Astrocyte of the cerebellum (primary cell): ENCODE results near the gene KCMF1.

Experiments
- DNase-seq: peaks from one replicate; pipeline ENCODE4 v3.0.0-alpha.2; 2011; ENCODE audit warnings: low read depth
- H3K4me3 ChIP-seq: 2 replicates; pipeline ENCODE4 v1.5.1; 2011; ENCODE audit warnings: mild to moderate bottlenecking, low read depth, low read length, moderate library complexity
- in situ Hi-C: cut with HindIII; loops from 2 replicates; pipeline ENCODE4 v1.10.0; 2017; ENCODE audit warnings: low sequenced_read_pairs
- TF ChIP-seq, protein P1 (sequence below): IDR thresholded peaks from 2 replicates; pipeline ENCODE4 v1.5.1; 2012; ENCODE audit warnings: low read length, low read depth, moderate library complexity, mild to moderate bottlenecking; ENCODE audit errors: missing control alignments

Gene KCMF1

DNA sequence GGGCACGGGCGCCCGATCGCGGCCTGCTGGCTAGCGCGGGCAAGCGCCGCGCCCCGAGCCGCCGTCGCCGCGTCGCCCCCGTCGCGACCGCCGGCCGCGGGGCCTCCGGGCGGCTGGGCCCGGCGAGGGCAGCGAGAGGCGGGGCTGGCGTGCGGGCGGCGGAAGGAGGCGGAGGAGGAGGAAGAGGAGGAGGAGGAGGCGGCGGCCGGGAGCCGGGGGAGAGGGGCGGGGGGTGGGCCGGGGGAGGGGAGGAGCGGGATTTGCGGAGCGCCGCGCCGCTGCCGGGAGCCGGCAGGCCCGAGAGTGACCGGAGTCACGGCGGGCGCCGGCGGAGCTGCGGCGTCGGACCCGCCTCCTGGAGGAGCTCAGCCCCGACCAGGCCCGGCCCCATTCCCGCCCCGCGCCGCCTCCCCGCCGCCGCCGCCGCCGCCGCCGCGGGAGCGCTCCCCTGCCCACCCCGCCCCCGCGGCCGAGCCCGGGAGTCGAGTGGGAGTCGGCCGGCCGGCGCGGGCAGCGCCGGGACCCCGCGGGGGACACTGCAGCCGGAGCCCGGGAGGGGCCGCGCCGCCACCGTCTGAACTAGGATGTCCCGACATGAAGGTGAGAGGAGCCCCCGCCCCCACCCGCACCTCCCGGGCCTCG lies at the start of gene KCMF1:
Gene KCMF1 (plus strand): TSS at position 294 of the 642 bp plus-strand sequence. CDS start 291 bp downstream, at position 585.
- no peak for DNase-seq
- TF ChIP-seq, protein P1, sequence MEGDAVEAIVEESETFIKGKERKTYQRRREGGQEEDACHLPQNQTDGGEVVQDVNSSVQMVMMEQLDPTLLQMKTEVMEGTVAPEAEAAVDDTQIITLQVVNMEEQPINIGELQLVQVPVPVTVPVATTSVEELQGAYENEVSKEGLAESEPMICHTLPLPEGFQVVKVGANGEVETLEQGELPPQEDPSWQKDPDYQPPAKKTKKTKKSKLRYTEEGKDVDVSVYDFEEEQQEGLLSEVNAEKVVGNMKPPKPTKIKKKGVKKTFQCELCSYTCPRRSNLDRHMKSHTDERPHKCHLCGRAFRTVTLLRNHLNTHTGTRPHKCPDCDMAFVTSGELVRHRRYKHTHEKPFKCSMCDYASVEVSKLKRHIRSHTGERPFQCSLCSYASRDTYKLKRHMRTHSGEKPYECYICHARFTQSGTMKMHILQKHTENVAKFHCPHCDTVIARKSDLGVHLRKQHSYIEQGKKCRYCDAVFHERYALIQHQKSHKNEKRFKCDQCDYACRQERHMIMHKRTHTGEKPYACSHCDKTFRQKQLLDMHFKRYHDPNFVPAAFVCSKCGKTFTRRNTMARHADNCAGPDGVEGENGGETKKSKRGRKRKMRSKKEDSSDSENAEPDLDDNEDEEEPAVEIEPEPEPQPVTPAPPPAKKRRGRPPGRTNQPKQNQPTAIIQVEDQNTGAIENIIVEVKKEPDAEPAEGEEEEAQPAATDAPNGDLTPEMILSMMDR: no peak
- in situ Hi-C loops: no loop called here
- H3K4me3 ChIP-seq: peak within 1 kb of the TSS; percentile 77

DNA sequence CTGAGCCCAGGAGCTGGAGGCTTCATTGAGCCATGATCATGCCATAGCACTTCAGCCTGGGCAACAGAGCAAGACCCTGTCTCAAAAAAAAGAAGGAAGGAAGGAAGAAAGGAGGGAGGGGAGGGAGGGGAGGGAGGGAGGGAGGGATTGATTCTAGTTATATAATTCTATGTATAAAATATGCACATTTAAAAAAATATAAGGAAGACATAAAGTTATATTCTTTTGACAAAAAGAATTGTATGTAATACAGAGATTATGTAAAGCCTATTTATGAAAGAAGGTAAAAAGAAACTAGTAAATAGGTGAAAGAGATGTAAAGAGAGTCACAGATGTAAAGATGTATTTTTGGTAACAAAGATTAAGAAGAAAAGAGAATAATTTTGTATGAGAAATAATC lies 48.0 kb upstream of the KCMF1 start:
- DNase-seq: no peak
- in situ Hi-C loops: no loop called here
- TF ChIP-seq, protein P1: no peak
- no peak overlapping the region for H3K4me3 ChIP-seq

DNA sequence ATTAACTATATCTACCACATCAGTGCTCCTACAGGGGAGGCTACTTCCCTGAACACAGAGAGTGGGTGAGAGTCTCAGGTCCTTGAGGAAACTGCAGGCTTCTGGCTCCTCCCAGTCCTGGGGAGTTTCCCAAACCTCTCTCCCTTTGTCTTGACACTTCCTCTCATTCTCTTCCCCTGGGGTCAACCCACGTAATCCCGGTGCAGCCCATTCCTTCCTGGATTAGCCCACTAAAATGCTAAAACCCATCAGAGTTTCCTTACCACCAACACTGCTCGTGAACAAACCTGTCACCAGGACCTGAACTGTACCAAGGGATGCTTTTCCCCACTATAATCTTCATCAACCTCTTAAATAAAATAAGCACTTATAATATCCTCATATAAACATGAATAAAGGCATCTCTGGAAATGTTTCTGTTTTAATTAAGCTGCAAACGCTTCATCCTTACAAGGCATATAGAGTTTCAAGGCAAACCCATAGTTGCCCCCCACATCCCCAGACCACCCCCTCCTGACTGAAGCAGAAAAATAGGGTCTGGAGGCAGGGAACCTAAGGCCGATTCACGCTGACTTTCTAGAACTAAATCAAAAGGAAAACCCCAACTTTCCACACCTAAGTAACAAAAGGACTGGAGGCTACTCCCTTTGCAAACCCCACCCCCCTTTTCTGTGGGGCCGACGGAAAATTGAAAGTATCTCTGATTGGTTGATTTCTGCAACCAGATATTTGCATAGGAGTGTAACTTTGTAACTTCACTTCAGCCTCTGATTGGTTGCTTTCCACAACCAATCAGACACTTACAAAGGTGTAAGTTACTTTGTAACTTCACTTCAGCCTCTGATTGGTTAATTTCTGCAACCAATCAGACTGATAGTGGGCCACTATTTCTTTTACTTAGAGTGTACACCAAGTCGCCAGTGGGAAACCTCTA lies 46.5 kb upstream of the KCMF1 start:
- in situ Hi-C loops: no loop called here
- H3K4me3 ChIP-seq: no peak overlapping the region
- TF ChIP-seq, protein P1: no peak
- no peak for DNase-seq

DNA sequence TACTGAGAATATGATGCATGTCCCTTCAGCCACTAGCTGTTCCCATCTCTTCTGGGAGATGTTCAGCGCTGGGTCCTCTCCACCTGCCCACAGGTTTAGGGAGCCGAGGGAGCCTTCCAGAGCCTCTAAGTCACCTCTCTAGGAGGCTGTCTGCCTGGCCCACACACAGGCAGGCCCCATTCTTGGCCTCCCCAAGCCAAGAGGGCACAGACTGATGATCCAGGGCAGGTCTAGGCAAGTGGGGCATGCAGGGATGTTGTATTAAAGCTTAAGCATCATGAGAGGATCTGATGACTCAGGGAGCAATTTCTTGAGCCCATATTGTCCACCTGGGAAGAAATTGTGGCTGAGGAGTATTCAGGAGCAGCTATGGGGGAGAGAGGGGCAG lies 45.6 kb upstream of the KCMF1 start:
- no peak overlapping the region for H3K4me3 ChIP-seq
- in situ Hi-C loops: no loop called here
- DNase-seq: no peak
- TF ChIP-seq, protein P1: no peak

DNA sequence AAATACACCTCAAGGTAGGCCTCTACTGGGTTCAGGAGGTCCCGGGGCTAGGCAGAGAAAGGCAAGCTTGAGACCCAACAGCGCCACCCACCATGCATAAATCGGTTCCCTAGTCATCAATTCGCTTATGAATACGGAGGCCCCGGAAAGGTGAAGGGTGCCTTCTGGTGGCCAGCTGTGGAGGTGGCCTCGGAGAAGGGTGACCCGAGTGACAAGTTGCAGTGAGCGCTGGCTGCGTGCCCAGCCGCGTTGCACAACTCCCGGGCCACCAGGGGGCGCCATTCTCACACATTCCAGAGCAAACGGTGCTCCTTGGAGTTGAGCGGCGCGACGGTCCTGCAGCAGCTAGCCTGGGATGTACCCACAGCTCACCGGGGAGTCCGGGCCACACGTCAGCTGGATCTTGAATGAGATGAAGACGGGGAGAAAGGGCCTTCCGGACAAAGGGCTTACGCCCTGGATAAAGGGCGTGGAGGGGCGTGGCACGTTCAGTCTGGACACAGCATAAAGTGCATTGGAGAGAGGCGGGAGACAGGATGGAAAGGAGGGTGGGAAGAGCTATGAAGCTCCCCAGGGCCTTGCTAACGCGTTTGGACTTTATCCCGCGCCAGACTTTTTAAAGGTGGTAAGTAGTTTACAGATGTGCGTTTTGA lies 45.1 kb upstream of the KCMF1 start:
- DNase-seq: peak; percentile 67
- TF ChIP-seq, protein P1: peak; percentile 83
- in situ Hi-C loops: no loop called here
- peak overlapping the region; percentile 41 for H3K4me3 ChIP-seq

DNA sequence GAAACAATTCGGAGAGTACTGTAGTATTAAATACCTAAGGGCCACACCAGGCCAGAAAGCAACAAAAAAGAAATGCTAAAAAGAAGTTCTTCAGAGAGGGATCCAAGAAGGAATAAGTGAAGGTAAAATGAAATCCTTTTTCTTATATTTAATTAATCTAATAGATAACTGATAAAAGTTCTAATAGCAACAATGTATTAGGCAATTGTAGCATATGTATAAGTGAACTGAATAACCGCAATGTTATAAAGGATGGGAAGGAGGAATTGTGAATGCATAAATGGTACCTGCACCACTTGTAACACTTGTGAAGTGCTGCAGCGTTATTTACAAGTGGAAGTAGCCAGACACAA lies 43.7 kb upstream of the KCMF1 start:
- no peak overlapping the region for H3K4me3 ChIP-seq
- in situ Hi-C loops: no loop called here
- no peak for DNase-seq
- TF ChIP-seq, protein P1: no peak
